HFFc6 (cell line): ENCODE measurements around the gene C9orf72. TPM values are rescaled to one million over a fixed set of nuclear protein-coding genes. Genes with fewer than 3 reads are reported as not detected.

Experiments
- DNase-seq: peaks from one replicate; pipeline ENCODE4 v3.0.0-alpha.2; 2018
- H3K27ac Mint-ChIP-seq: 2 replicates; pipeline ENCODE4 v1.8.0; 2020; ENCODE audit warnings: mild to moderate bottlenecking, mixed read lengths
- H3K27me3 Mint-ChIP-seq: 2 replicates; pipeline ENCODE4 v1.8.0; 2021; ENCODE audit warnings: mild to moderate bottlenecking, moderate library complexity, mixed read lengths; ENCODE audit not compliant: insufficient read depth
- H3K36me3 Mint-ChIP-seq: 2 replicates; pipeline ENCODE4 v1.8.0; 2021; ENCODE audit warnings: low read depth, mixed read lengths
- H3K4me1 Mint-ChIP-seq: 2 replicates; pipeline ENCODE4 v1.8.0; 2020; ENCODE audit warnings: low read depth, mixed read lengths
- H3K4me3 Mint-ChIP-seq: 2 replicates; pipeline ENCODE4 v1.8.0; 2020; ENCODE audit warnings: mild to moderate bottlenecking, moderate library complexity, mixed read lengths
- H3K9me3 Mint-ChIP-seq: 2 replicates; pipeline ENCODE4 v1.8.0; 2020; ENCODE audit warnings: mild to moderate bottlenecking, mixed read lengths
- CTCF ChIP-seq: fragments of 200-600 bp; sonication (generic); IDR thresholded peaks from 2 replicates; pipeline ENCODE4 v1.5.0; 2021; ENCODE audit warnings: antibody characterized with exemption, mild to moderate bottlenecking
- total RNA-seq, 6 experiments: library from RNA; stranded (reverse); fragmentation: NEBNext Ultra II Directional; extraction: Animal tissue kit (Norgen Biotek cat#: 25700); gene quantifications; 2 replicates in 1 of 6; 3 replicates in 5 of 6; pipeline ENCODE4 v1.2.3, GENCODE V29; 2021

Gene C9orf72
- total RNA-seq, 6 experiments from 2014 or later = 1.4 to 3.7 (median 2.3) TPM

- Mint-ChIP-seq H3K36me3 (no peaks in the 10 kb centered on the region), H3K4me3 (peak overlapping the region; percentile 41), H3K27ac (peak overlapping the region; percentile 70), H3K4me1 (peaks cover 26% of the 10 kb centered on the region), H3K9me3 (no peaks in the 10 kb centered on the region), H3K27me3 (no peaks in the 10 kb centered on the region; the same call in 1 of the 2 replicates)
- no peak for TF ChIP-seq CTCF
- peak; percentile 50 for DNase-seq
These were observed 33.5 kb downstream of the C9orf72 start for GRCh38 chr9:27539479-27540441.

GRCh38 chr9:27538647-27539046, 34.6 kb downstream of the C9orf72 start:
- H3K27ac Mint-ChIP-seq = no peak overlapping the region
- DNase-seq = no peak

GRCh38 chr9:27537756-27538155, 35.5 kb downstream of the C9orf72 start:
- Mint-ChIP-seq H3K4me1 (peaks cover 24% of the 10 kb centered on the region), H3K9me3 (no peaks in the 10 kb centered on the region), H3K4me3 (no peak overlapping the region), H3K27ac (no peak overlapping the region), H3K36me3 (no peaks in the 10 kb centered on the region), H3K27me3 (peaks cover 7% of the 10 kb centered on the region; the same call in 1 of the 2 replicates)
- TF ChIP-seq CTCF = no peak
- no peak for DNase-seq

More at GRCh38 chr9:27538647-27539046, 34.6 kb downstream of the C9orf72 start:
- no peak overlapping the region for H3K4me3 Mint-ChIP-seq
- peaks cover 7% of the 10 kb centered on the region; the same call in 1 of the 2 replicates for H3K27me3 Mint-ChIP-seq
- TF ChIP-seq CTCF = no peak
- H3K9me3 Mint-ChIP-seq = no peaks in the 10 kb centered on the region
- peaks cover 26% of the 10 kb centered on the region for H3K4me1 Mint-ChIP-seq
- no peaks in the 10 kb centered on the region for H3K36me3 Mint-ChIP-seq

- DNase-seq = no peak
- no peak overlapping the region for H3K4me3 Mint-ChIP-seq
- H3K4me1 Mint-ChIP-seq = peaks cover 18% of the 10 kb centered on the region
- H3K27me3 Mint-ChIP-seq = peaks cover 7% of the 10 kb centered on the region; the same call in 1 of the 2 replicates
- no peaks in the 10 kb centered on the region for H3K36me3 Mint-ChIP-seq
- no peak overlapping the region for H3K27ac Mint-ChIP-seq
- no peaks in the 10 kb centered on the region for H3K9me3 Mint-ChIP-seq
- TF ChIP-seq CTCF = no peak
These were observed 36.2 kb downstream of the C9orf72 start for GRCh38 chr9:27537027-27537435.

GRCh38 chr9:27536168-27536567, 37.1 kb downstream of the C9orf72 start:
- Mint-ChIP-seq H3K4me1 (peaks cover 18% of the 10 kb centered on the region), H3K27me3 (peaks cover 9% of the 10 kb centered on the region; the same call in 1 of the 2 replicates), H3K4me3 (no peak overlapping the region)

More at GRCh38 chr9:27536168-27536567, 37.1 kb downstream of the C9orf72 start:
- no peak for DNase-seq
- no peaks in the 10 kb centered on the region for H3K9me3 Mint-ChIP-seq
- no peak overlapping the region for H3K27ac Mint-ChIP-seq
- H3K36me3 Mint-ChIP-seq = no peaks in the 10 kb centered on the region
- no peak for TF ChIP-seq CTCF
